ENCODE results near the gene ADCY10.

- TF ChIP-seq CTCF (IDR thresholded peaks at IDR 0.05 in 2 of 3, conservative IDR thresholded peaks at IDR 0.05 in 1 of 3; ENCODE audit: insufficient read depth in 2 of 3, low read depth in 1 of 3, low read length in 3 of 3) (peak; percentile 56 to 69 (median 63)), RB1 (IDR thresholded peaks at IDR 0.05; ENCODE audit: low read depth) (no peak; the same call in 1 of the 2 replicates), SP1 (CRISPR knock-in tag; IDR thresholded peaks at IDR 0.05) (no peak), ZNF239 (CRISPR knock-in tag; IDR thresholded peaks at IDR 0.05) (no peak)
Measured at GRCh38 chr1:167926486-167926997, 12.6 kb upstream of the ADCY10 start.
